Fibroblast of mammary gland (primary cell): Measurements from ENCODE around the gene LTBP1.

Experiments used
- DNase-seq: peaks from one replicate; pipeline ENCODE4 v3.0.0-alpha.2; 2010; ENCODE audit warnings: low read depth
- H3K4me3 ChIP-seq: 2 replicates; pipeline ENCODE4 v1.5.1; 2011; ENCODE audit warnings: low read depth, mild to moderate bottlenecking, low read length, moderate library complexity; ENCODE audit not compliant: control insufficient read depth
- CTCF ChIP-seq: conservative IDR thresholded peaks from 2 replicates; pipeline ENCODE4 v1.5.1; 2011; ENCODE audit warnings: low read depth, low read length, inconsistent platforms; ENCODE audit not compliant: control insufficient read depth, insufficient read depth

The LTBP1 gene

GRCh38 chr2:33196700-33197099 is 249.9 kb downstream of the LTBP1 start:
- no peak overlapping the region for H3K4me3 ChIP-seq
- no peak for DNase-seq
- no peak for TF ChIP-seq CTCF

GRCh38 chr2:33197198-33197938 is 250.6 kb downstream of the LTBP1 start:
- no peak for DNase-seq
- TF ChIP-seq CTCF: no peak
- H3K4me3 ChIP-seq: no peak overlapping the region

- no peak for TF ChIP-seq CTCF
- no peak overlapping the region for H3K4me3 ChIP-seq
- DNase-seq: no peak
These were observed 256.1 kb downstream of the LTBP1 start for GRCh38 chr2:33202641-33203522.

GRCh38 chr2:33204945-33205344 is 258.2 kb downstream of the LTBP1 start:
- no peak for DNase-seq

GRCh38 chr2:33205693-33206434 is 259.1 kb downstream of the LTBP1 start:
- no peak for TF ChIP-seq CTCF
- DNase-seq: no peak
- H3K4me3 ChIP-seq: no peak overlapping the region

More at GRCh38 chr2:33204945-33205344, 258.2 kb downstream of the LTBP1 start:
- H3K4me3 ChIP-seq: no peak overlapping the region
- TF ChIP-seq CTCF: no peak

GRCh38 chr2:33207151-33207740 is 260.5 kb downstream of the LTBP1 start:
- TF ChIP-seq CTCF: no peak
- H3K4me3 ChIP-seq: no peak overlapping the region
- DNase-seq: no peak
